HG02938 (cell line): ENCODE measurements around the gene SMIM12.

Experiments
- ATAC-seq: cut with Tn5 transposase; IDR thresholded peaks from one replicate; pipeline ENCODE4 v1.9.1; 2021; ENCODE audit warnings: mild to moderate bottlenecking, moderate library complexity; ENCODE audit not compliant: unreplicated experiment

The SMIM12 gene, protein sequence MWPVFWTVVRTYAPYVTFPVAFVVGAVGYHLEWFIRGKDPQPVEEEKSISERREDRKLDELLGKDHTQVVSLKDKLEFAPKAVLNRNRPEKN

DNA sequence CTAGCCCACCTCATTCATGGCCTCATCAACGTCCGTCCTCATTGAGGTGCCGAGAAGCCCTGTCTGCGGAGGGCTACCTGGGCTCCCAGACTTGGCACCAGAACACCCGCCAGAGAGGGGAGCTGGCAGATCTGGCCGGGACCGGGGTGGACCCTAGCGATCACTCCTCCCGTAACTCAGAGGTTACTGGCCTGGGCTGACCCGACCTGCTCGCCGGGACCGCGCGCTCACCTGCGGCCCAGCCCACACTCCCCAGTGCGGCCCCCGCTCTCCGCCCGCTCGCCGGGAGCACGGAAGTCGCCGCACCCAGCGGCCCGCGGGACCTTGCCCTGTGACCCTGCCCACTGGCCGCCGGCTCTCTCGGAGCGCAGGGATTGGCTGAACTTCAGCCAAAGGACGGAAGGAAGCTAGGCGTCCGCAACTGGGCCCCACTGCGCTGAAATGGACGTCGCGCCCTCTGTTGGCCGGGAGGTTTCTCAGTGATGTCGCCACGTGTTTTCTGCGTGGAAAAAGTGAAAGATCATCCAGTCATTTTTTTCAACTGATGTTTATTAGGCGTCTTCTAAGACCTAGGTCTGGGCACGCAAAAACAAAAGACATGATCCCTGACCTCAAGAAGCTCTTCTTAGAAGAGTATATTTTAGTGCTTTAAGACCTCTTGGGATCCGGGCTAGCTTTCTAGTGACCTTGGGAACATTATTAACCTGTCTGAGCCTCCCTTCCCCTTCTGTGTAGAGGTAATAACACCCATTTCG is at the start of gene SMIM12:
Gene SMIM12 (minus strand): TSS at position 304 of the 755 bp plus-strand sequence. CDS start 3,772 bp downstream, outside the sequence.
- peak; percentile 94 for ATAC-seq

DNA sequence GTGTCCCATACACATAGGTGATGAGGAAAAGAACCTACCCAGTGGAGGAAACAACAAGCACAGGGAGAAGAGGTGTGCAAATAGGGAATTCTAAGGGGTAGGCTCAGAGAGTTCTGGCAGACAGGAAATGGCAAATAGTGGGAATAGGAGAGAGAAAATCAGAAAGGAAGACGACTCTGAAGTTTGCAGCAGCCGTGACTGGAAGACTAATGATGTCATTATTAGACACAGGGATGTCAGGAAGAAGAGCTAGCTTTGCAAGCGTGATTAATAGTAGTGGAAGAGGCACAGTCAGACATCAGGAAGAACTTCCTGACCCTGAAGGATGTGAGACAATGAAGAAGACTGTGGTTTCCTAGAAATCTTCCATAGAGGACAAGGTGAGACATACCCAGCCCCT is 48.8 kb upstream of the SMIM12 start:
- ATAC-seq: no peak

DNA sequence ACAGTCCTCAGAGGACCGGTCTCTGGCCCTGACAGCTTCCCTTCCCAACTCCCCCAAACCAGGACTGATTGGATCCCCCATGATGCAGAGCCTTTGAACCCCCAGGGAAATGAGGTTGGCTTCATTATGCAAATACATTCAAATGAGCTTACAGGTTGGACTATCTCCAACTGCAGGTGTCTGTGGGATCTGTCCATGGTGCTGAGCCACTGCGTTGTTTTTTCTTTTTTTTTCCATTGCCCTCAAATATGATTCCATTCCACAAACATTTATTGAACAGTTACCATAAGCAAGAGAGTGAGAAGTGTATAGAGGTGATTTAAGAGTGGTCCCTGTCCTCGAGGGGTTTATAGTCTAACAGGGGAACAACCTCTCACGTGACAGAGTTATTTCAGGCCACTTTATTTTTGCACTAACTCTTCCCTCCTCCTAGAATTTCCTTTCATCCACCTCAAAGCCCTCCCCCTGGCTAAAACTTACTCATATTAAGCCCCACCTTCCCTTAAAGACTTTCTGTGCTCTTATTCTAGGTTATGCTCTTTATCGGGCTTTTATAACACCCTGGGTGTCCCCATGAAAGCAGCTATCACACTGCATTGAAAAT is 48.0 kb upstream of the SMIM12 start:
- no peak for ATAC-seq

DNA sequence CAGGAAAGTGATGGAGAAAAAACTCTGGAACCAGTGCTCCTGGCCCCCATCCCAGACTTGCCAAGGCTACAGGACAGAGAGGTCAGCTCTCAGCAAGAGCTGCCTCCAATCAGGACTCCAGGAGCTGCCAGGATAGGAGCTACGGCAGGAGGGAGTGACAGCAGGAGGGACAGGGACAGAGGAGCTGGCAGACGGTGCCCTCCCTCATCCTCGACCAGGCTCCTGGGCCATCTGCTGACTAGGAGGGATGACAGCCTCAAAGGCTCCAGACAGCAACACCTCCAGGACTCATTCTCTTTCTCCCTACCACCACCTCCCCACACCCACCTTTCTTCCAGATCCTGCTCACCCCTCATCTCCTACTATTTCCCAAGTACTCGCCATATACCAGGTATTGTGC is 47.2 kb upstream of the SMIM12 start:
- no peak for ATAC-seq

DNA sequence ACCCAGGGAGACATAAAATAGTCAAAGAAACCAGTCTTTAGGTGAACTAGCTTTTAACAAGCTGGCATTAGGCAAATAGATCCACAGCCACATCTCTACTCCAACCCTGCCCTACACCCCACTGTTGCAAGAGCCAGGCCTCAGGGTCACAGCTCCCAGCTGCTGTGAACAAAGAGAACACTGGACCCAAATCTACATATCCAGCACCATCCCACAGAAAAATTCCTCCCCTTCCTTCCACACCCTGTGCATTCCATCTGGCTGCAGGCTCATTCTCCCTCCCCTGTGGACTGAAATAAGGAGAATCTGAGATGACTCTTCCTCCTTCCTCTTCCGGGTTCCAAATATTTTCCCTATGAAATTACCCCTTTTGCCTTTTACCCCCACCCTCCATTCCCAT is 46.7 kb upstream of the SMIM12 start:
- no peak for ATAC-seq

DNA sequence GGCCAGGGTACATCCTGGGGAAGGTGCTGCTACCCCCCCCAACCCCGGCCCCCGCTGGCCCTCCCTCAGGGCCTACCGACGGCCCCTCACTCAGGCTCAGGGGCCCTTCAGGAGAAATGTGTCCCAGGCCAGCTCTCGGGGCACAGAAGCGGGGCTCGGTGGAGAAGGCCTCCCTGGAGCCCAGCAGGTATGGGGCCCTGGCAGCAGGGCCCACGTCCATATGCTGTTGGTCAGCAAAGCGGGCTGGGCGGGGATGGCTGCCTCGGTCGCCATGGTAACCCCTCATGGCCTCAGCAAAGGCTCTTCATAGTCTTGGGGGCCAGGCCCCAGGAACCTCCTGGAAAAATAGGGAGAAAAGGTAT is 45.5 kb upstream of the SMIM12 start:
- ATAC-seq: no peak

DNA sequence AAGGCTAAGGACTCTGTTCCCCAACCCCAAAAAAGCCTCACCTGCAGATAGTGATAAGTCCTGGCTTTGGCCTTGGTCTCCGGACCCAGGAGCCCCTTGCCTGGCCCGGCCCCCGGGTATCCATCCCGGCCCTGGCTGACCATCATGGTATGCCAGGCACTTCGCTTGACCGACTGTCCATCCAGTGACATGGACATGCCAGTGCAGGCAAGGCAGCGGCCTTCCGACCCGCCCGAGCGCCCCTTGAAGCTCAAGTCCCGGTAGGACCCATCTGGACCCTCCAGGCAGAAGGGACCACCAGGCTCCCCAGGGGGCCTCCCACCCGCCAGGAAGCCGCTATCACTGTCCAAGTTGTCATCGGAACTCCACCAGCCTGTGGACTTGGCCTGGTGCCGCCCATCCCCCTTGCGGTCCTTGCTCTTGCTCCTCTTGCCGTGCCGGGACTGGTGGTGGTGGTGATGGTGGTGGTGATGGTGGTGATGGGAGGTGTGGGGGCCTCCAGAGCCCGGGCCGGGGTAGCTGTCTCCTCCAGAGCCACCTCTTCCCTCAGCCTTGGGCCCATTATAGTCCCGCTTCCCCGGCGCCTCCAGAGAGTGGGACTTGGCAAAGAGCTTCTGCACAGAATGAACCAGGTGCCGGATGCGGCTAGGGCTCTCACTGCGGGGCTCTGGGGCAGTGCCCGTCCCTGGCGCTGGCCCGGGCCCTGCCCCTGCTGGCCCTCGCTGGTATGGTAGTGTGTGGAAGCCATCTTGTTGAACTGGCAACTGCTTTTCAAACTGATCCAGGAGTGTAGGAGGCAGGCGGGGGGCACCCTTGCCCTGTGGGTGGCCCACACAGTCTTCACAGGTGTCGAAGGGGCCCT is 44.9 kb upstream of the SMIM12 start:
- no peak for ATAC-seq

DNA sequence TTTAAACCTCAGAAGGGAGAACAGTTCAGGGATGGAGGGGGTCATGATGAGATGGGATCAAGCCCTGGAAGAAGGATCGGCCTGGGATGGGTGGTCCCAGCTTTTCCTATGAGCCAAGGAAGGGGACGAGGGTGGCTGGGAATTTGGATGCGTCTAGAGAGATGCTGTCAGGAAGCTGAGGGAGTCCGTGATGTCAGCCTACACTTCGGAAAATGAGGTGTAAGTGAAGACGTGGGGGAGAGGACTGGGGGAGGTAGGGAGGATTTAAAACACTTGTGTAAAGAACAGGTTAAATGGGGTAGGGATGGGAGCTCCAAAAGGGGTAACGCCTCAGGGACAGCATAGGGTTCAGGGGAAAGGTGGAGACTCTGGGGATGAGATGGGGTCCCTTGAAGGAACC is 42.4 kb upstream of the SMIM12 start:
- no peak for ATAC-seq

DNA sequence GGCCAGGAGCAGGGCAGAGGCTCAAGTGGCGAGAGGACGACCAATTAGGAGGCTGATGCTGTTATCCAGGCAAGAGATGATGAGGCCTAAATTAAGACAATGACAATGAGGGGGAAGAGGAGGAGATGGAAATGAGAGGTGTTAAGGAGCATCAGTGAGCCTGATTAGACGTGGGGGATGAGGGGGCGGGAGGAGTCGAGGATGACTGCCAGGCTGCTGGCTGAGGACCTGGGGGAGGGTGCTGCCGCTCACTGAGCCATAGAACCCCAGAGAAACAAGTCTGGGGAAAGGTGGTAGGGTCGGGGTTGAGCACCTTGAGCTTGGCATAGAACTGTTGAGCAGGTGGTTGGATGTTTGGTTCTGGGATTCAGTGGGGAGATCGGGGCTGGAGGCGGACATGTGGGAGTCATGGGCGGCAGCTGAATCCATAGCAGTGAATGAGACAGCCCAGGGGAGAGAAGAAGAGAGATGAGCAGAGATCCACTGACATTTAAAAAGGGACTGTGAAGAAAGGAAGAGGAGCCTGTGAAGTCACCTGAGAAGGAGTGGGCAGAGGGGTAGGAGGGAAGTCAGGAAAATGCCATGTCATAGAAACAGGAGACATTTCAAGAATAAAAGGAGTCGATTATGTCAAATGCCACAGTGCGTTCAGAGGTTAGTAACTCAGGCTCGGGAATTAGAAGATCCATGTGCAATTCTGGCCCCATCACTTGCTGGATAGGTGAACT is 41.4 kb upstream of the SMIM12 start:
- no peak for ATAC-seq

DNA sequence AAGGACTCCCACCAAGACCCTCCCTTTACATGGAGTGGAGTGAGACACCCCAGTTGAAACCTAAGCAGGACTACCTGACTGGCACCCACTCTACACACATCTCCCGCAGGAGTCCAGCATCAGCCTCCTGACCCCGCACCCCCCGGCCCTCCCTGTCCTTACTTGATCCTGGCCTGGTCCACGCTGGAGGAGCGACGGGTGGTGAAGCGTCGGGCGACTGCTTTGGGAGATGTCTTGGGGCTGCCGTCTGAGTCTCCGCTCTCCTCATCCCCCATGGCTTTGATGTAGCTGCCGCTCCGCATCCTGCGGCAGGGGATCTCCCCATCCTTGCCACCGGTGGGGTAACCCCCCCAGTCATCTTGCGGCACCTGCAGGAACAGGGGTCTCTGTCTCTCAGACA is 40.4 kb upstream of the SMIM12 start:
- no peak for ATAC-seq

DNA sequence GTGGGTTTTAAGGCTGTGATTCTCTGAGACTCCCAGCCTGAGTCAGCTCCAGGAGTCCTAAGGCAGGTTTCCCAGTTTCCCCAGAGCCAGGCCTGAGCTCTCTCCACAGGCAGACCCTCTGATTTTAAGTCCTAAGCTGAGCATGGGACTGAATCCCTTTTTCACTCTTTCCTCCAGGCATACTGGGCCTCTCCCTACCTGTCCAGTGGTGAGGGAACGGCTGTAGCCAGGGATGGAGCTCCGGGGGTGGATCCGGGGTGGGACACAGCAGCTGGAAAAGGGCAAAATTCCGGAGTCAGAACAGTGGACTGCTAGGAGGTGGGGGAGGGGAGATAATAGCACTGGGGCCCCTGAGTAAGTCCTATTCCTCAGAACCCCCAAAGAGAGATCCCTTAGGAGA is 39.9 kb upstream of the SMIM12 start:
- ATAC-seq: no peak

DNA sequence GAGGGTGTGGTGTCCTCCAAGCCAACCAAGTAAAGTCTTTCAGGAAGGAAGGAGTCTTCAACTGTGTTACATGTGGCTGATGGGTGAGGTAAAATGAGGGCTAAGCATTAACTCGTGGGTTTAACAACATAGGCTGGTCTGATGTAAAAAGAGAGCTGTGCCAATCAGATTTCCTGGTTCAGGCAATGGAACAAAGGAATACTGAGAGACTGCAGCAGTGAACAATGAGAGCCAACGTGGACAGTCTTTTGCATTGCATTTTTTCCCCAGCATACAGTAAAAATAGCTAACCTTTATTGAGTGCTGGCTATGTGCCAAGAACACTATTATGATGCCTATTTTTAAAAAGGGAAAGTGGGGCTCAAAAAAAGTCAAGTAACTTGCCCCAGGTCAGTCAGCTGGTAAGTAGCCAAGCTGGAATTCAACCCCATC is 38.8 kb upstream of the SMIM12 start:
- no peak for ATAC-seq

DNA sequence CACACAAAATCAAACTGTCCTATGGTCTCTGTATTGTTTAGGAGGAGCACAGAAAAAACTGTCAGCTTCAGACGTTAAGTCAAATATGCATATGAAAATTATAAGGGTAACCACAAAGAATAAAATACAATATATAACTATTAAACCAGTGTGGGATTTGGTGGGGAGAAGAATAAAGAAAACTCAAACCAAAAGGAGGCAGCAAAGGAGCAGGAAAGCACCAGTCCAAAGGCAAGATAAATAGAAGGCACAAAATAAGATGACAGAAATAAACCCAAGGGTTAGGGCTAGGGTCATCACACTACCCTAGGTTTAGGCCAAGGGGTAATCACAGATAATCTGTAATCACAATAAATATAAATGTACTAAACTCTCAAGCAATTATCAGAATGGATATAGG is 37.1 kb upstream of the SMIM12 start:
- no peak for ATAC-seq

DNA sequence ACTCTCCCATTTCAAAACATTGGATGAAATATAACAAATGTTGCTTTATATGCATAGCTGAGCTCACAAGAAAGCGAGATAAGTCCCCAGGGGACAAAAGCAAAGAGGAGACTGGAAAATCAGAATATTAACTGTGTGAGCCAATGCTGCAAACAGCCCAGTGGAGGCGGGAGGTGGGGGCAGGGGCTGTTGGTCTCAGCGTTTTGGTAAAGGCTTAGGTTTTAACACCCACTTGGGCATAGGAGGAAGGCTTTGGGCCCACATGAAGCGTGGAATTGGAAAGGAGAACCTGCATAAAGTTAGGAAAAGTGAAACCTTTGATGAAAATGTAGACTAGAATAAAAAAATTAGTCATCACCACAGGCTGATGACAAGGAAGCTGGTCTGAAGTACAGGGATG is 30.2 kb upstream of the SMIM12 start:
- no peak for ATAC-seq

DNA sequence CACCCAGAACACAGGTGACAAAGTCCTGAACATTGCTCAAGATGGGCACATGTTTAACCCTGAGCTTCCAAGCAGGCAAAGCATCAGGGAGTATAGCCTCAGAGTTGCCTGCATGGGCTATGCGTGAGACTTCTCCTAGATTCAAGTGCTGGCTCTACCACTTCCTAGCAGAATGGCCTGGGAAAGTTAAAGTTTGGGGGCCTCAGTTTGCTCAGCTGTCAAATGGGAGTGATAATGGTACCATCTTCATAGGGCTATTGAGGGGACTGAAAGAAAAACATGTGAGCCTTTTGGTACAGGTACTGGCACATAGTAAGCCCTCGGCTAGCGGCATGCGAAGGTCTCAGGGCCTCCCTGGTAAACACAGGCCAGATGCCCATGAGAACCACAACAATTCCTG is 28.0 kb upstream of the SMIM12 start:
- no peak for ATAC-seq

DNA sequence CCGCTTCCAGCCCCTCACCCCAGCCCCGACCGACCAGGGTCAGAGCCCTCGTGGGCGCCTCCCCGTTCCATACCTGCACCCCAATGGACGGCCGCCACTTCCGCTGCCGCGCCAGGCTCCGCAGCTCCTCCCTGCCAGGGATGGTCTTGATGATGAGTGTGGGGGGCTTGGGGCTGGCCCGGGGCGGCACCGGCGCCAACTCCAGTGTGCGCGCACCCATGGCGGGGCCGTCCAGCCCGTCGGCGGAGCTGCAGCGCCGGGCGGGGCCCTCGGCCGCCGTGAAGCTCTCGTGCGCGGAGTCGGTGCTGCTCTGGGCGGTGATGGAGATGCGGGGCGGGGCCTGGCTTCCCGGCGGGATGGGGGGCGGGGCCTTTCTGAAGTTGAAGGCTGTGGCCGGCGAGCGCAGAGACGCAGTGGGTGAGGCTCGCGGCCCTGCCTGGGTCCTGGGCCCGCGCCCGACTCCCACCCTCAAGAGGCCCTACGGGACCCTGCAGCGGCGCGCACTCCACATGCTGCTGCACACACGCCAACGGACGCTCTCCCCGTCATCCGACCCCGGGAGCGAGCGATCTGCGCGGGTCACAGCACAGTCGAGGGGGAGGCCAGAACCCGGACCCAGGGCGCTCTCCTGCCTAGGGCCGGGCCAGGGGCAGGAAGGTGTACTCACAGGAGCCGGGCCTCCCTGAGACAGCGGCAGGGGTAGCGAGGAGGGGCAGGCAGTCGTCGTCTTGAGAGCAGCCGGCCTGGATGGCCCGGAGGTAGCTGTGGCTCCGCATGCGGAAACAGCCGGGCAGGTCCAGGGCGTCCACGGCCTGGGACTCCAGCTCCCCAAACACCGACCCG is 26.1 kb upstream of the SMIM12 start:
- ATAC-seq: no peak

DNA sequence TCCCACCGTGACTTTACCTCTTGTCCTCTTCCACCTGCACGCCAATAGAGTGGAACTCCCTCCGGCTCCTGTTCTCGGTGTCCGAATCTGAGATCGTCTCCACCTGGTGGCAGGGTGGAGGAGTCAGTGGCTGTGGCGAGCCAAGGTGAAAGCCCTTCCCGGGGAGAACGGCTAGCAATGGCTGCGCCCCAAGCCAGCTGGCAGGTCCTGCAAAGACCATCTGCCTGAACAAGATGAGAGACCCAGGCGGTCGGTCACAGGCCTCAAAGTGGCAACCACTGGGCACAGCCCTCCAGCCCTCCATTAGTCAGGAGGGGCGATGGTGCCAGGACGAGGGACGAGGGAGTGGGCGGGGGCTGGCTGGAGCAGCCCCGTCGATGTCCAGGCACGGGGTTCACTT is 25.4 kb upstream of the SMIM12 start:
- ATAC-seq: no peak

DNA sequence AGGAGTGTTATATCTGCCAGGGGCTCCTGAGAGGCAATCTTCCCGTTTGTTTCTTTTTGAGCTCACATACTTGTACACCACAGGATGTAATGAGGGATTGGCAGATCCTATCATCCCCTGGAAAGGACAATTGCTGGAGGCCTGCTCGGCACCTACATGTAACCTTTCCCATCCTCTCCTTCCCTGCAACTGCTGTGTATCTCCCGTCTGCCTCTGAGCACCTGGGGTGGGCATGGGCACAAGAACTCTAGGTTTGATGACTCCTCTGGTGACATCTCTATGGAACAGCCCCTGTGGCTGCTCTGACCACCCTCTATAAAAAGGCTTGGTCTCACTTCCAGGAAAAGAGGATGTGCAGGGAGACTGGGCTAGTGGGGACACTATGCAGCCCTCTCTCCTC is 25.0 kb upstream of the SMIM12 start:
- no peak for ATAC-seq

DNA sequence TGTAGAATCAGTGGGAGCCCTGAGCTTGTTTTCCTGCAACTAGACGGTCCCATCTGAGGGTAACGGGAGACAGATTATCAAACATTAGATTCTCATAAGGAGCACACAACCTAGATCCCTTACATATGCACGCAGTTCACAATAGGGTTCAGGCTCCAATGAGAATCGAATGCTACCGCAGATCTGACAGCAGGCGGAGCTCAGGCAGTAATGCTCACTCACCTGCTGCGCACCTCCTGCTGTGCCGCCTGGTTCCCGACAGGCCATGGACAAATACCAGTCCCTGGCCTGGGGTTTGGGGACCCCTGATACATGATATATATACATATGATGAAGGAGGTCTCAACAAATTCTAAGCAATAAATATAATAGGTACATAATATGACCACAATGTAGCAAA is 19.7 kb upstream of the SMIM12 start:
- no peak for ATAC-seq

DNA sequence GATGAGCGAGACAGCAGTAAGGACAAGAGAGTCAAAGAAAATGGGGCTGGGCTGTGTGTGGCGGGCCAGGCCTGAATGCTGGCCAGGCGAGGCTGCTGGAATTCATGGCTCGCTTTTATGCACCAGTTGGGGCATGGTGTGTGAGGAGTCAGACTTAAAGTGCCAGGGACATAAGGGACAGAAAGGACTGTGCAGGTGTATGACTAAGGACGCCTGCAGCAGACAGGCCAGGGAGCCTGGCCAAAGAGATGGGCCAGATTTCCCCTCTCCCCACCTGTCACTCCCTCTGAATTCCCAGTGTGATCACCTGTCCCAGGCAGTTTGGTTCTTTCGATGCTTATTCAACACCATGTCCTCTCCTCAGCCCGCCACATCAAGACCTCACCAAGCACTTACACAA is 16.9 kb upstream of the SMIM12 start:
- ATAC-seq: no peak
